ENCODE results near the gene UBE2F.

GRCh38 chr2:237942513-237942899 is 24.3 kb upstream of the UBE2F start:
- TF ChIP-seq, protein P1, sequence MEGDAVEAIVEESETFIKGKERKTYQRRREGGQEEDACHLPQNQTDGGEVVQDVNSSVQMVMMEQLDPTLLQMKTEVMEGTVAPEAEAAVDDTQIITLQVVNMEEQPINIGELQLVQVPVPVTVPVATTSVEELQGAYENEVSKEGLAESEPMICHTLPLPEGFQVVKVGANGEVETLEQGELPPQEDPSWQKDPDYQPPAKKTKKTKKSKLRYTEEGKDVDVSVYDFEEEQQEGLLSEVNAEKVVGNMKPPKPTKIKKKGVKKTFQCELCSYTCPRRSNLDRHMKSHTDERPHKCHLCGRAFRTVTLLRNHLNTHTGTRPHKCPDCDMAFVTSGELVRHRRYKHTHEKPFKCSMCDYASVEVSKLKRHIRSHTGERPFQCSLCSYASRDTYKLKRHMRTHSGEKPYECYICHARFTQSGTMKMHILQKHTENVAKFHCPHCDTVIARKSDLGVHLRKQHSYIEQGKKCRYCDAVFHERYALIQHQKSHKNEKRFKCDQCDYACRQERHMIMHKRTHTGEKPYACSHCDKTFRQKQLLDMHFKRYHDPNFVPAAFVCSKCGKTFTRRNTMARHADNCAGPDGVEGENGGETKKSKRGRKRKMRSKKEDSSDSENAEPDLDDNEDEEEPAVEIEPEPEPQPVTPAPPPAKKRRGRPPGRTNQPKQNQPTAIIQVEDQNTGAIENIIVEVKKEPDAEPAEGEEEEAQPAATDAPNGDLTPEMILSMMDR (conservative IDR thresholded peaks at IDR 0.05), result no peak
- no peak for TF ChIP-seq EZH2 (IDR thresholded peaks at IDR 0.05; ENCODE audit: low read depth)
